Stimulated activated CD4-positive, alpha-beta T cell treated with anti-CD3 and anti-CD28 coated beads, Interleukin-4, amount 100 ng/mL, for 1 hour (primary cell): ENCODE results near the gene APC2.

ENCODE experiments used
- DNase-seq: peaks from one replicate; pipeline ENCODE4 v3.0.0-alpha.2; 2020

The APC2 gene

DNA sequence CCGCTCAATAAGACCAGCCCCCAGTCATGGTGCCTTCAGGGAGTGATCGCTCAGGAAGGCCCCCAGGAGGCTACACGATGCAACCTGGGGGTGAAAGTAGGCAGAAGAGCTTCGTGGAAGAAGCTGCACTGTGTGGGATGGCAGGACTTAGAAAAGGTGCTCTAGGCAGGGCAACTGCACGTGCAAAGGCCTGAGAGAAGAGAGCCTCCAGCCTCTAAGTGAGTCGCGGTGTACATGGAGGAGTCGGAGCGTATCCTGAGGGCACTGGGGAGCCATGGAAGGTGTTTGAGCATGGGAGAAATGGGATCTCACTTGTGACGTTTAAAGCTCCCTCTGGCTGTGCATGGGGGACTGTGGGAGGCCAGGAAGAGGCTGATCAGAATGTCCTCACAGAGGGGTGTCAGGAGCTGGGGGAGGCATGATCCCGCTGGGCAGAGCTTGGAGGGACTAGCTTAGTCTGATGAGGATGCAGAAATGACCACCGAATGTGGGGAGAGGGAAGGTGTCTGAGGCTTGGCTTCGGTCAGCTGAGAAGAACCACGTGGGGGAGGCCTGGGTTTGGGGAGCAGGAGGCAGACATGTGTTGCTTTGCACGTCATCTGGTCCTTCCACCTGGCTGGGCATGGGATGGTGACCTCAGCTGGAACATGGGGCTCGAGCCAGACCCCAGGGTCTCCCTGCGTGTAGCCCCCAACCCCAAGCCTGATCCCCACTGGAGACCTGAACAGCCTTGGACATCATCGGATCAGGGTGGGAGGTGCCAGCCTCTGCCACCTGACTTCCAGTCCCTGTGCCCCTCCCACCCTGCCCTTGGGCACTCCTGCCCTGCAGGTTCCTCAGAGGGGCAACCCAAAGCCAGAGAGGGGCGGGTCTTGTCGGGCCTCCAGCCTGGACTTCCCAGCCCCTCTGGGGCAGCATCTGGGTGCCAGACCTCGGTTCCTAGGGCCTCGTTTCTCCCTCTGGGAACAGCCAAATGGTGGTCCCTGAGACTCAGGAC lies 1.1 kb downstream of the APC2 start:
- DNase-seq = no peak

- DNase-seq = no peak
Observed at GRCh38 chr19:1451916-1452801, 2.2 kb downstream of the APC2 start.

DNA sequence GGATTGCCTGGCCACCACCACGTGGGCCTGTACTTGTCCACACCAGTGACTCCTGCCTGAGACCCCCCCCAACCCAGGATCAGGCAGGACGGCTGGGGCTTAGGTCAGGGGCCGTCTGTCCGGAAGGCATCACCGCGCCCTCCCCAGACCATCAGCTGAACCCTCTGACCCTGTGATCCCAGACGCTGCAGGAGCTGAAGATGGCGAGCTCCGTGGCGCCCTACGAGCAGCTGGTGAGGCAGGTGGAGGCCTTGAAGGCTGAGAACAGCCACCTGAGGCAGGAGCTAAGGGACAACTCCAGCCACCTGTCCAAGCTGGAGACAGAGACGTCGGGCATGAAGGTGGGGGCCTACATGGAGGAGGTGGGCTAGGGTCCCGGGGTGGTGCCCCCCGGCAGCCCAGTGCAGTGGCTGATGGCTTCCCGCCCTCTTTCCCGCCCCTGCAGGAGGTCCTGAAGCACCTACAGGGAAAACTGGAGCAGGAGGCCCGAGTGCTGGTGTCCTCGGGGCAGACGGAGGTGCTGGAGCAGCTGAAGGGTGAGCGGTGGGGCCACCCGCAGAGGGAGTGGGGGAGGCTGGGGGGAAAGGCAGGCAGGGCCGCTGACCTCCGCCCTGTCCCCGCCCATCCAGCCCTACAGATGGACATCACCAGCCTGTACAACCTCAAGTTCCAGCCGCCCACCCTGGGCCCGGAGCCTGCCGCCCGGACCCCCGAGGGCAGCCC lies 3.0 kb downstream of the APC2 start:
- DNase-seq = no peak

GRCh38 chr19:1453525-1454364 lies 3.8 kb downstream of the APC2 start:
- DNase-seq = no peak

DNA sequence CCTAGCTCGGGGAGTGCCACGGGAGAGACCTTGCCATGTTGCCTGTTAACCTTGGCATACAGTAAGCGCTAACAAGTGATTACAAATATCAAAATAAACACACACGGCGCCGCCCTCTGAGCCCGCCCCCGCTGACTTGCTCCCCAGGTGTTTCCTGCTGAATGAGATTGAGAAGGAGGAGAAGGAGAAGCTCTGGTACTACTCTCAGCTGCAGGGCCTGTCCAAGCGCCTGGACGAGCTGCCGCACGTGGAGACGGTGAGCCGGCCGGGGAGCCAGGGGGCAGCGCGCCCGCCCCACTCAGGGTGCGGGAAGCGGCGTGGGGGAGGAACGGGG lies 5.0 kb downstream of the APC2 start:
- no peak for DNase-seq

- DNase-seq = peak; percentile 50
Observed at GRCh38 chr19:1455336-1456120, 5.6 kb downstream of the APC2 start.

DNA sequence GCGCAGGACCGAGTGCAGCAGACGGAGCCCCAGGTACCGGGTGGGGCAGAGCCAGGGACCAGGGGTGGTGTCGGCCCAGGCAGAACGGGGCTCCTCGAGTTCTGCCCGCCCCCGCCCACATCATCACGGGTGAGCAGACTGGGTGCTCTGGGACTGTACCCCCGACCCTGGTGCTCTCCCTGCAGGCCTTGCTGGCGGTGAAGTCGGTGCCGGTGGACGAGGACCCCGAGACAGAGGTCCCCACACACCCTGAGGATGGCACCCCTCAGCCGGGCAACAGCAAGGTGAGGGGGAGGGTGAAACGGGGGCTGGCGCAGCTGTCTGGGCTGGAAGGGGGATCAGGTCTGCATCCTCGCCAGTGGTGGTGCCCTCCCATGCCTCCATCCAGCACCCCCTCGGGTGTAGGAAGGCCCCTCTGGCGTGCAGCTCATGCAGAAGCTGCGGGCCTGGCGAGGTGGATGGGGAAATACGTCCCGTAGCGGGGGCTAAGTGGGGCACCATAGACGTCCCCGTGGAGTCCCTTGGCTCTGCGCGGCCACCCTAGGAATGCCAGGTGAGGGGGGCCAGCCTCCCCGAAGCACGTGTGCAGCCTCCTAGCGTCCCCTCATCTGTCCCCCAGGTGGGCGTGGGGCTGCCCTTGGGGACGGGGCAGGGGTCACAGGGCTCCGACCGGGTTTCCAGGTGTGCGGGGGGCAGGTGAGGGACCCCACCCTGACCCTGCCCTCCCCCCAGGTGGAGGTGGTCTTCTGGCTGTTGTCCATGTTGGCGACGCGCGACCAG lies 6.4 kb downstream of the APC2 start:
- no peak for DNase-seq

GRCh38 chr19:1457031-1457739 lies 7.3 kb downstream of the APC2 start:
- no peak for DNase-seq

DNA sequence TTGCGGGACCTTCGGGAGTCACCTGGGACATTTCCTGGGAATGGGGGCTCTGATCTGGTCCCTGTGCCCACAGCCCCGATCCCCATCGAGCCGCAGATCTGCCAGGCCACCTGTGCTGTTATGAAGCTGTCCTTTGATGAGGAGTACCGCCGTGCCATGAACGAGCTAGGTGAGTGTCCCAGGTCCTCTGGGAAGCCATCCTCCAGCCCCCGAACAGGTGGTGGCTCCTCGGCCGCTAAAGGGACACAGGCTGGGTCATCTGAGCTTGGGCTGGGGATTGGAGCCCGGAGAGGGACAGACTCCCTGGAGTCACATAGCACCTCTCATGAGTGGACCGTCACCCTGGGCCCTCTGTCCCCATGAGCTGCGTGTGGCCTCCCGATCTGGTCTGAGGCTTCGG lies 8.0 kb downstream of the APC2 start:
- DNase-seq = no peak

DNA sequence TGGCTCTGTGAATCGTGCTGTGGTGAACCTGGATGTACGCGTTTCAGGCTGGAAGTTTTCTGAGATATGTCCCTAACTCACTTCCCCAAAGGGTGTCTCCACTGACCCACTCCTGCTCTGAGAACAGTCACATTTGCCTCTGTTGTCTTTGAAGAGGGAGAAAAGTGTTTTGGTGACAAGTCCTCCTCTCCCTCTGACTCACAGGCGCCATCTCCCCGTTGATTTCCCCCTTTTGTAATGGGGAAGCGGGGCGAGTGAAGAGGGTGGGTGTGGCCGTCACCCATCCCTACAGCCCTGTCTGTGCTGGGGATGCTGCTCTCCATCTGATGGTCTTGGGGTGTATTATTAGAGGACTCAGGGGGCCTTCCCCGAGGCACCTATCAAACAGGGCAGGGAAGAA lies 9.6 kb downstream of the APC2 start:
- DNase-seq = no peak

DNA sequence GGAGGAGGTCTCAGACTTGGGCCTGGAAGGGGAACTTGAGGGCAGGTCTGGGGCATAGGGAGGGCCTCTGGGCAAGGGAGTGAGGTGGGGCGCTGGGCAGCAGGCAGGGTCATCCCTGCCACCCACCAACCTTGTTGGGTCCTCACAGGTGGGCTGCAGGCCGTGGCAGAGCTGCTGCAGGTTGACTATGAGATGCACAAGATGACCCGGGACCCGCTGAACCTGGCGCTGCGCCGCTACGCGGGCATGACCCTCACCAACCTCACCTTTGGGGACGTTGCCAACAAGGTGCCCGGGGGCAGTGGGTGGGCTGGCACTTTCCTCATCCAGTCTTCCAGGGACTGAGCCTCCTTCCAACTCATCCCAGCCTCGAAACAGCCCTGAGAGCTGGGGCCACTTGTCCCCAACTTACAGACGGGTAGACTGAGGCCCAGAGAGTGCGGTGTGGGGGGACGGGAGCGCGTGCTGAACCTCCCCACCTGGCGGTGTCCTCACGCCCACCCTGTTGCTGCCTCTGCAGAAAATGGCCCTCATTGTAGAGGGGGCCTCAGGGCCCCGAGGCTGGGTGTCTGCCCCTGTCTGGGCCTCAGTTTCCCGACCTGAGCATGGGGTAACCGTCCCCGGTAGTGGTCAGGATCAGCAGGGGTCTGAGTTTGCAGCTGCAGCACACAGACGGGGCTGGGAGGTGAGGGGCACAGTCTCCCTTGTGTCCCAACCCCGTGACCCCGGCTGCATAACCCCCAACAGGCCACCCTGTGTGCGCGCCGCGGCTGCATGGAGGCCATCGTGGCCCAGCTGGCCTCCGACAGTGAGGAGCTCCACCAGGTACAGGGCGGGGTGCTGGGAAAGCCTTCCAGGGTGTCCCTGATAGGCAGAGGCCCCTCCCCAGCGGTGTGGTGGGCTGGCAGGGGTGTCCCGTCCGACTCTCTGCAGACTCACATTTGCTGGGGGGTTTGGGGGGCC lies 10.4 kb downstream of the APC2 start:
- no peak for DNase-seq

DNA sequence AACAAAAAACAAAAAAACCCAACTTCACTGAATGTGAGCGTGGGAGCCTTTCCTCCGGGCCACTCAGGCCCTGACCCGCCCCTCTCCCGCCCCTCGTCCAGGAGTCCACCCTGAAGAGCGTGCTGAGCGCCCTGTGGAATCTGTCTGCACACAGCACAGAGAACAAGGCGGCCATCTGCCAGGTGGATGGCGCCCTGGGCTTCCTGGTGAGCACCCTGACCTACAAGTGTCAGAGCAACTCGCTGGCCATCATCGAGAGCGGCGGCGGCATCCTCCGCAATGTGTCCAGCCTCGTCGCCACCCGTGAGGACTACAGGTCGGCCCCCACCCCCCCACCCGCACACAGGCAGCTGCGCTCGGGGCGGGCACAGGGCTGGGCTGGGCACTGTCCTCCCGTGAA lies 11.9 kb downstream of the APC2 start:
- DNase-seq = no peak

GRCh38 chr19:1465191-1466016 lies 15.5 kb downstream of the APC2 start:
- DNase-seq = peak; percentile 43

DNA sequence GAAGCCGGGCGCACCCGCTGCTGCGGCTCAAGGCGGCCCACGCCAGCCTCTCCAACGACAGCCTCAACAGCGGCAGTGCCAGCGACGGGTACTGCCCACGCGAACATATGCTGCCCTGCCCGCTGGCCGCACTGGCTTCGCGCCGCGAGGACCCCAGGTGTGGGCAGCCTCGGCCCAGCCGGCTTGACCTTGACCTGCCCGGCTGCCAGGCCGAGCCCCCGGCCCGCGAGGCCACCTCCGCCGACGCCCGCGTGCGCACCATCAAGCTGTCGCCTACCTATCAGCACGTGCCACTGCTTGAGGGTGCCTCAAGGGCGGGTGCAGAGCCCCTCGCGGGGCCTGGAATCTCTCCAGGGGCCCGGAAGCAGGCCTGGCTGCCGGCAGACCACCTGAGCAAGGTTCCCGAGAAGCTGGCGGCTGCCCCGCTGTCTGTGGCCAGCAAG lies 16.1 kb downstream of the APC2 start:
- no peak for DNase-seq

- DNase-seq = no peak
Observed at GRCh38 chr19:1466461-1467214, 16.7 kb downstream of the APC2 start.

GRCh38 chr19:1467215-1467489 lies 17.2 kb downstream of the APC2 start:
- no peak for DNase-seq
